ENCODE data around the gene SLC23A1.
"Not testable (repeated sequence)": the region's sequence is repeated elsewhere in the genome, so short reads cannot be mapped to it uniquely, and the experiment has no call there.

The SLC23A1 gene

DNA sequence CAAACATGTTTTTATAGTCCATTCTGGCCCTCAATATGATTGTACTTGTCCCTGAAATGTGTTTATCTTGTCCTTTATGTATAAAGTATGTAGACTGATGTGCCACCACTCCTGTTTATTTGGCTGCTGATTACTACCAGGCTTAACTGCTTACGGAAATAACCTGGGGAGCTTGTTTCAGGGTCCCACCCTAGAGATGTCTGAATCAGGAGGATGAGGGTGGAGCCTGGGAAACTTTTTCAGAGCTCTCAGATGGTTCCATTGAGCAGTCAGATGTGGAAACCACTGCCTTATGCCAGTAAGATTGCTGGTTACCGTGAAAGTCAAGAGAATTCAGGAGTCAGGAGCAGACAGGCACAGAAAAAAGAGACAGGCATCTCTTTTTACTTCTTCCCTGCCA, 19.2 kb downstream of the SLC23A1 start:
- no peak for DNase-seq

DNA sequence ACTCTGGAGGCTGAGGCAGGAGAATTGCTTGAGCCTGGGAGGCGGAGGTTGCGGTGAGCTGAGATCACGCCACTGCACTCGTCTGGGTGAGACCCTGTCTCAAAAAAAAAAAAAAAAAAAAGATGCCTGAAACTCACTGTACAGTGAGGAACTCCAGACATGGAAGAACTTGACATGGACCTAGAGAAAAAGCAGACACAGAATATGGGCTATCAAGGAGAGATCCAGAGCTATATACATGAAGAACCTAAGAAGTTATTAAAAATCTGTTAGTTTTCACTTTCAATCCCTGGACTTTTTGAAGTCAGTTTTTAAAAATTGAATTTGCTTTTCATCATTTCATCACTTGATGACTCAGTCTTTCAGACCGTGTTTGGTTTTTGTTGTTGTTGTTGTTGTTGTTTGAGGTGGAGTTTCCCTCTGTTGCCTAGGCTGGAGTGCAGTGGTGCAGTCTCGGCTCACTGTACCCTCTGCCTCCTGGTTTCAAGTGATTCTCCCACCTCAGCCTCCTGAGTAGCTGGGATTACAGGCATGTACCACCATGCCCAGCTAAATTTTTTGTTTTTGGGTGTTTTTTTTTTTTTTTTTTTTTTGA, 21.2 kb downstream of the SLC23A1 start:
- DNase-seq: no peak

DNA sequence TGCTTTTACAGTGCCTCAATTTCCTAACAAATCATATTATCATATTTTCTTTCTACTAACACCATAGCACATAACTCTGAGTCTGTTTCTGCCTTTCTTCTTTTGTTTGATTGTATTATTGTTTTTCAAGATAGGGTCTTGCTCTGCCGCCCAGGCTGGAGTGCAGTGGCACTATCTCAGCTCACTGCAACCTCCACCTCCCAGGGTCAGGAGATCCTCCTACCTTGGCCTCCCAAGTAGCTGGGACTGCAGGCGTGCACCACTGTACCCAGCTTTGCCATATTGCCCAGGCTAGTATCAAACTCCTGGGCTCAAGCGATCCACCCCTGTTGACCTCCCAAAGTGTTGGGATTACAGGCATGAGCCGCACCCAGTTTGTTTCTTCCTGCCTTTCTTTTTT, 22.7 kb downstream of the SLC23A1 start:
- DNase-seq: no peak

DNA sequence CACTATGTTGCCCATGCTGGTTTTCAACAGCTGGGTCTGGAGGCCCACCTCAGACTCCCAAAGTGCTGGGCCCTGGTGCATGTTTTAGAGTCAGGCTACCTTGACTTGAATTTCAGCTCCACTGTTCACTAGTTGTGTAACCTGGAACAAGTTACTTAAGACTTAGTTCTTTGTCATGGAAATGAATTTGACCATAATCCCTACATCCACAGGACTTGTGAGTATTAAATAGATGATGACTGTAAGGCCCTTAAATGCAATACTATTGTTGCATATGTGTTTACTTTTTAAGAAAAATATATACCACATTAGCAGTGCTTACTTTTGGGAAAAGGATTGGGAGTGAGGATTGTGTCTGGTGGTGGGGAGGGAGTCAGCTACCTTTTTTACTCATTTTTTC, 25.0 kb downstream of the SLC23A1 start:
- no peak for DNase-seq

DNA sequence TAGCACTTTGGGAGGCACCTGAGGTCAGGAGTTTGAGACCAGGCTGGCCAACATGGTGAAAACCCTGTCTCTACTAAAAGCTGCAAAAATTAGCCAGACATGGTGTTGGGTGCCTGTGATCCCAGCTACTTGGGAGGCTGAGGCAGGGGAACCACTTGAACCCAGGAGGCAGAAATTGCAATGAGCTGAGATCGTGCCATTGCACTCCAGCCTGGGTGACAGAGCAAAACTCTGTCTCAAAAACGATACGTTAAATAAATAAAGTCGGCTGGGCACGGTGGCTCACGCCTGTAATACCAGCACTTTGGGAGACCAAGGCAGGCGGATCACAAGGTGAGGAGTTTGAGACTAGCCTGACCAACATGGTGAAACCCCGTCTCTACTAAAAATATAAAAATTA, 27.2 kb downstream of the SLC23A1 start:
- DNase-seq: not testable (repeated sequence)

DNA sequence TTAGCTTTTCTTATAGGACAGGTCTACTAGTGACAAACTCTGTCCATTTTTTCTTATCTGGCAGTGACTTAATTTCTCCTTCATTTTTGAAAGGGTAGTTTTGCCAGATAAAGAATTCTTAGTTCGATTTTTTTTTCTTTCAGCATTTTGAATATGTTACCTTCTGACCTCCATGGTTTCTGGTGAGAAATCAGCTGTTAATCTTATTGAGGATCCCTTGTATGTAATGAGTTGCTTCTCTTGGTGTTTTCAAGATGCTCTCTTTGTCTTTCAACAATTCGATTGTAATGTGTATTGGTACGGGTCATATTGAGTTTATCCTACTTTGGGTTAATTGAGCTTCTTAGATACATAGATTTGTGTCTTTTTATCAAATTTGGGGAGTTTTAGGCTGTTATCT, 28.9 kb downstream of the SLC23A1 start:
- DNase-seq: no peak

DNA sequence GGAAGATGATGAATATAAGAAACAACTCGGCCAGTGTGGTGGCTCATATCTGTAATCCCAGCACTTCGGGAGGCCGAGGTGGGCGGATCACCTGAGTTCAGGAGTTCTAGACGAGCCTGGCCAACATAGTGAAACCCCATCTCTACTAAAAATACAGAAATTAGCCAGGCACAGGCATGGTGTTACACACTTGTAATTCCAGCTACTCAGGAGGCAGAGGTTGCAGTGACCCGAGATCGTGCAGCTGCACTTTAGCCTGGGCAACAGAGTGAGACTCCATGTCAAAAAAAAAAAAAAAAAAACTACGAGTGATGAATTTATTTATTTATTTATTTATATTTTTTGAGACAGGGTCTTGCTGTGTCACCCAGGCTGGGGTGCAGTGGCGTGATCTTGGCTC, 35.2 kb downstream of the SLC23A1 start:
- not testable (repeated sequence) for DNase-seq

DNA sequence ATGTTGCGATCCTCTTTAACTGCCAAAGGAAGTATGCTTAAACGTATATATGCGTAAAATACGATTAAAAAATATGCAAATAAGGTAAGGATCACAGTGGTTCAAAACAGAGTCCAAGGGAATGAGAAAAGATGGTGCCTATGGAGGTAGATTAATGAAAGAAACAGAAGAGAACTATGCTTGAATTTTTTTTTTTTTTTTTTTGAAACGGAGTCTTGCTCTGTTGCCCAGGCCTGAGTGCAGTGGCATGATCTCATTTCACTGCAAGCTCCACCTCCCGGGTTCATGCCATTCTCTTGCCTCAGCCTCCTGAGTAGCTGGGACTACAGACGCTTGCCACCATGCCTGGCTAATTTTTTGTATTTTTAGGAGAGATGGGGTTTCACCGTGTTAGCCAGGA, 37.7 kb downstream of the SLC23A1 start:
- DNase-seq: not testable (repeated sequence)

DNA sequence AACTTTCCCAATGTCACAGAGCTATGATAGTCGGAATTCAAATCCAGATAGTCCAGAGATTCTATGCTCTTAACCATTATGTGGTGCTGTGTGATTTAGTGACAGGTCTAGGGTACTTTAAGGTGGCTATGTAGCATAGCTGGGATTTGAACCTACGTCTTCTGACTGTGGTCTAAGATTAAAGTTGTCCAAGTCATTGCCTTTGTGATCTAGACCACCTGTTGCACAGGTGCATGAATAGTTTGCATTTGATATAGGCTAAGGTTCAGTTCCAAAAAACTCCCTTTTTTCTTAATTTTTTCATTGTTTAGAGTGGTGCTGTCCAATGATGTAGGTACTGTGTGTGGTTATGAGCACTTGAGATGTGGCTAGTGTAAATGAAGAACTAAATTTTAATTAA, 38.9 kb downstream of the SLC23A1 start:
- DNase-seq: no peak

DNA sequence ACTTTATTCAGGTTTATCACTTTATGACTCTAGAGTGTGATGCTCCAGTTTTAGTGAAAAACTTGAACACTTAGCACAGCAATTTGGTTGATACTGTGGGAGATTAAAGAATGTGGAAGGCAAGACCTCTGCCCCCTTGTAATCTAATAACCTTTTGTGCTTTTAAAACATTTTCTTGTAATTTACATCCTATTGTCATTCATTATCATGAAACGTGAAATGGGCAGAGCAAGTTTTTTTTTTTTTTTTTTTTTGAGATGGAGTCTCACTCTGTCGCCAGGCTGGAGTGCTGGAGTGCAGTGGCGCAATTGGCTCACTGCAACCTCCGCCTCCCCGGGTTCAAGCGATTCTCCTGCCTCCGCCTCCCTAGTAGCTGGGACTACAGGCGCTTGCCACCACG, 39.6 kb downstream of the SLC23A1 start:
- no peak for DNase-seq

DNA sequence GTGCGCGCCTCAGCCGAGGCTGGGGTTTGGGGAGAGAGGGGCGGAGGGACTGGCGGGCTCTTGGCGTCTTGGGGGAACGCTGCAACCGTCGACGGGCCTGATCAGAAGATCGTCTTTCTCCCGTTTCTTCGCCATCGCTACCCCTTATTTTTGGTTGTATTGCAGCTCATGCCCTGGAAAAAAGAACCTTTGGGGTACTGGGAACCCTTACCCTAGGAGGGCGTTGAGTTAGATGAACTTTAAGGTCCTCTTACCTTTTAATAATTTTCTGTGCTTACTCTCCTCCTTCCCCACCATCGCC, 40.7 kb downstream of the SLC23A1 start:
- no peak for DNase-seq

DNA sequence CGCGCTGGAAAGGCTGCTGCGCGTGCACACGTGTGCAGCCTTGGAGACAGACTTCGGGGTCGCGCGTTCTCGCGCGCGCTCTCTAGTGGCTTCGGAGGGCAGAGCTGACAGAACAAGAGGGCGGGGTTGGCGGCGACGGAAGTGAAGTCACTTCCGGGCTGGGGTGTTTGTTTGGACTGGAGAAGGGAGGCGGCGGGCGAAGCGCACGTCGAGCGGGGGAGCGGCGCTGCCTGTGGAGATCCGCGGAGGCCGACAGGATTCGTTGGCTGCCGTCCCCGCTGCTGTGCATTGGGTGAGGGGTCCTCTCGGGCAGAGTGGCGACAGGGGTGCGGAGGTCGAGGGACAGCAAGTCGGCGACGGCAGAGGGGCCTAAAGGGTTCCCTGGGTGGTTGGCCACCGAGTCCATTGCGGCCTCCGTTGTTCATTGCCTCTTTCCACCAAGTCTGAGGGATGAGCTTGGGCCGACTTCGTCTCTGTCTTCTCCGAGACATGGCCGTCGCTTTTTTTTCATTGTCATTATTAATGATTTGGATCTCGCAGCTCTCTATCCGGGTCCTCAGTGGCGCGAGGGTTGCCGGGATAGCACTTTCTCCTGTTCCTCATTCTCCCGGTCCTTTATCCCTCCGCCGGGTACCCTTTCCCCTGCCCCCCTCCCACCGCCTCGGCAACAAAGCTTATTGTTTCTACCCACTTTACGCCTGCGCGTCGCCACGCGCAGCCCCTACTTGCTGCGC, 41.2 kb downstream of the SLC23A1 start, which contains the start of gene PAIP2:
PAIP2 (plus strand) TSS at position 166 of the 734 bp plus-strand sequence. CDS start 21,931 bp downstream, outside the sequence.
- DNase-seq: peak; percentile 98 to 99

DNA sequence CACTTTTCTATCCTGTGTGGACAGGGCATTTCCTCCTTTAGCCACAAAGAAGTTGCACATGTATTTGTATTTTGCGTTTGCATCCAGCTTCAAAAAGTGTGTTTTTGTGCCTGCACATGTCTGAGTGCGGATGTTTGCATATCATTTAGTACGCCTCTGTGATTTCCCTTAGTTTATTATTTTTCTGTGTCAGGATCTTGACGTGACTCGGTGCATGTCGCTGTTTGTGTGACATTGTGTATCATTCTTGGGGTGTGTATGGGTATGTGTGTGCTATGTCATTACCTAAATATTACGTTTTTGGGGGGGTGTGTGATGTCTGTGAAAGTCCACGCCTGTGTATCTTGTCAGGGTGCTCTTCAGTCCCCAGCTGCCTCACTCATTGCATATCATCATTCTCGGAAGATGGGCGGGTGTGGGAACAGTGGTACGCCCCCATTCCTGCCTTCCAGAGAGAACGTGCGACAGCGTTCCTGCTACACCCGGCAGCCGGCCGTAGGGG, 41.9 kb downstream of the SLC23A1 start:
- no peak for DNase-seq

DNA sequence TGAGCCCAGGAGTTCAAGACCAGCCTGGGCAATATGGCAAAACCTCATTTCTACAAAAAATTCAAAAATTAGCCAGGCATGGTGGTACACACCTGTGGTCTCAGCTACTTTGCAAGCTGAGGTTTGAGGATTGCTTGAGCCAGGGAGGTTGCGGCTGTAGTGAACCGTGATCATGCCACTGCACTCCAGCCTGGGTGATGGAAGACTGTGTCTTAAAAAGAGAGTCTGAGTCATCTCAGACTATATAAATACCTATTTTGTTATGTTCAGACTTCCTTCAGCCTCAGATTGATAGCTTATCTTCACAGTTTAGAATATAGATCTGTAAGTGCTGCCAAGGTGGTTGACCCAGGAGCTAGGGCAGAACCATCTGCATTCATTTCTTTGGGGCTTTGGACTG, 43.0 kb downstream of the SLC23A1 start:
- DNase-seq: no peak

DNA sequence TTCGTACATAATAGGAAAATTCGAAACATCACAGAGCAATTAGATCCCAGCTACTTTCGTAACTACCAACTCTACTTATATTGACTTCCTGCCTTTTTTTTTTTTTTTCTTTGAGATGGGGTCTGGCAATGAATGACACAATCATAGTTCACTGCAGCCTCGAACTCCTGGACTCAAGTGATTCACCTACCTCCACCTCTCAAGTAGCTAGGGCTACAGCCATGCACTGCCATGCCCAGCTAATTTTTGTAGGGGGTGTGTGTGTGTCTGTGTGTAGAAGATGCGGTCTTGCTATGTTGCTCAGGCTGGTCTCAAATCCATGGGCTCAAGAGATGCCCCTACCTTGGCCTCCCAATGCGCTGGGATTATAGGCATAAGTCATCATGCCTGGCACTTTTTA, 47.3 kb downstream of the SLC23A1 start:
- no peak for DNase-seq
